ENCODE measurements around the gene EYS.
A peak's percentile ranks its signal among the peaks of the same experiment; 100 is the strongest.
"Not testable (repeated sequence)": the region's sequence is repeated elsewhere in the genome, so short reads cannot be mapped to it uniquely, and the experiment has no call there.

EYS gene

GRCh38 chr6:65071480-65071879 lies 635.5 kb downstream of the EYS start:
- no peak for FAIRE-seq

GRCh38 chr6:65064844-65065243 lies 642.2 kb downstream of the EYS start:
- no peak for FAIRE-seq

GRCh38 chr6:65059568-65059967 lies 647.5 kb downstream of the EYS start:
- no peak for FAIRE-seq

DNA sequence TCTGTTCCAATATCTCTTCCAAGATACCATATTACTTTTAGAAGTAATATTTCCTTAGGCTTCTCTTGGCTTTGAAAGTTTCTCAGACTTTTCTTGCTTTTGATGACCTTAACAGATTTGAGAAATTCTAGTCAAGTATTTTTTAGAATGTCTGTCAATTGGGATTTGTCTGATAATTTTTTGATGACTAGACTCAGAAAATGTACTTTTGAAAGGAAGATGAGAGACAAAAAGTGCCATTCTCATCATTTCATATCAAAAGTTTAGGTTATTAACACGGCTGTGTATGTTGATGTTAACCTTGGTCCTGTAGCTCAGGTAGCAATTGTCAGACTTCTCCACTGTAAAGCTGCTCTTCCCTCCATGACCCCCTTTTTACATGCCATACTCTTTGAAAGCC lies 651.5 kb downstream of the EYS start:
- no peak for FAIRE-seq

DNA sequence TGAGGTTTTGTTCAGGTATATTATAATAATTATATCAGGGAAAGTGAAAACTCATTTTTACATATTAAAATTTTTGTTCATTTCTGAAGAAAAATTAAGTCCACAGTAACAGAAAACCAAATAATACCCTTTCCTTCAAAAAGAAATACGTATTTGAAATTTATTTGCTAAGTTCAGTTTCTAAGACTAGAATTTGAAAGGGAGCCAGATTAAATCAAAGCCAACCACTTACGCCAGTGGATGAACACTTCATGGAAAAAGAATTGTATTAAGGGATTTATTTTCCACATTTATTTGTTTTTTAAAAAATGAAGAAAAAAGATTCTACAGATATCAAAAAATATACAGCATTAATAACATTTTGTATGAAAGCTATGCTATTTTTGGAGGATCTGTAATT lies 654.4 kb downstream of the EYS start:
- no peak for FAIRE-seq

- FAIRE-seq, result no peak
Observed at GRCh38 chr6:65045801-65046200, 661.2 kb downstream of the EYS start.

GRCh38 chr6:65014006-65014405 lies 693.0 kb downstream of the EYS start:
- FAIRE-seq, result no peak

GRCh38 chr6:65006788-65007187 lies 700.2 kb downstream of the EYS start:
- no peak for FAIRE-seq

GRCh38 chr6:65004283-65004682 lies 702.7 kb downstream of the EYS start:
- no peak for FAIRE-seq

DNA sequence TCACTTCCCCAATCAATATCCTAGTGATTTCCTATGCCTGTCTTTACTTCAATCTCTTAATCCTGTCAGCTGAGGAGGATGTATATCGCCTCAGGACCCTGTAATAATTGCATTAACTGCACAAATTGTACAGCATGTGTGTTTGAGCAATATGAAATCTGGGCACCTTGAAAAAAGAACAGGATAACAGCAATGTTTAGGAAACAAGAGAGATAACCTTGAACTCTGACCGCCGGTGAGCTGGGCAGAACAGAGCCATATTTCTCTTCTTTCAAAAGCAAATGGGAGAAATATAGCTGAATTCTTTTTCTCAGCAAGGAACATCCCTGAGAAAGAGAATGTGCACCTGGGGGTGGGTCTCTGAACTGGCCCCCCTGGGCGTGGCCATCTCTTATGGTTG lies 704.1 kb downstream of the EYS start:
- not testable (repeated sequence) for FAIRE-seq

GRCh38 chr6:65000815-65001214 lies 706.2 kb downstream of the EYS start:
- FAIRE-seq, result no peak

DNA sequence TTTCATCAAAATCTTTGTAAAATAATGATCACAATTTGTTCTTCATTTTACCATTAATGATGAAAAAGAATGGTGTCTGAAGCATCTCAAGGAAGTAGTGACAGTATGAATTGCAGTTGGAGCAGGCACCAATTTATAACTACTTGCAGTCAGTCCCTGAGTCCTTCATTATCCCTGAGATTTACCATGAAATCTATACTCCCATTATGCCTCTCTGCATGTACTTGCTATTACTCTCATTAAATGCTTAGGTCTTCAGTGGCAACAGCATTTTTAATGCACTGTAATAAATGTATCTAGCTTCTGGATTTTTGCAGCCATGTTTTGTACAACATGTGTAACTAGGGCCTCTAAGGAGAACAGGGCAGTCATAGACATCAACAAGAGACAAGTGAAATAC lies 708.8 kb downstream of the EYS start:
- no peak for FAIRE-seq

GRCh38 chr6:64996301-64996700 lies 710.7 kb downstream of the EYS start:
- no peak for FAIRE-seq

GRCh38 chr6:64990652-64991304 lies 716.2 kb downstream of the EYS start:
- FAIRE-seq, result no peak

GRCh38 chr6:64988148-64988547 lies 718.9 kb downstream of the EYS start:
- no peak for FAIRE-seq

GRCh38 chr6:64987066-64987465 lies 720.0 kb downstream of the EYS start:
- FAIRE-seq, result no peak

DNA sequence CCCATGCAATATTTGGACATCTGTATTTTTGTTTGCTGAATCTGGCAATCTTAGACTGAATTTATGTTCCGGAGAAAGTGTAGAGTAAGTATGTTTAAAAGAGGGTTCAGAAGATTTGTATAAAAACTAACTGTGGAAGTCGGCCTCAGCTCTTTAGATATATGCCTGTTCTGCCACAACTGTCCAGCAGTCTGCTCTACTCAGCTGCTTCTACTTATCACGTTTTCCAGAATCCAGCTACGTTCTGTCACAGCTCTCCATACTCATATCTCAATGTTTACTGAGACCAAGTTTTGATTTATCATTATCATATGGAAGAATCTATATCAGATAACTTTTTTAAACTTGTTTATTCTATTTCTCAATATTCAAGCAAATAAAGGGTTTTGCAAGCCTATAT lies 721.3 kb downstream of the EYS start:
- no peak for FAIRE-seq

DNA sequence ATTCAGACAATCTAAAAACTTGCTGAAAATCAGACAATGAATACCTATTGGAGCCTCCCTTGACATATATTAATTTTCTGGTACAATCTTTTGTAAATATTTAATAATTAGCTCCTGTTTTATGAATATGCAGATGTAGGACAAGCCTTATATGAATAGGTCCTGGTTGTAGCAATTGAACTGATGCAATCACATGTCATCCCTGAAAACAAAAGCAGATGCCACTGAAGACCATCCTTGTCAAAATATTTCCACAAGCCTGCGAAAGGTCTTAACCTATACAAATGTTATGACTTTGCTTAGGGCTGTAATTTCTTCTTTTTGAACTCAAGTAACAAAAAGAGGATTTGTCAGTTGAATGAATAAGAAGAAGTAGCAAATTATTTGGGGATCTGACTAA lies 722.1 kb downstream of the EYS start:
- no peak for FAIRE-seq

DNA sequence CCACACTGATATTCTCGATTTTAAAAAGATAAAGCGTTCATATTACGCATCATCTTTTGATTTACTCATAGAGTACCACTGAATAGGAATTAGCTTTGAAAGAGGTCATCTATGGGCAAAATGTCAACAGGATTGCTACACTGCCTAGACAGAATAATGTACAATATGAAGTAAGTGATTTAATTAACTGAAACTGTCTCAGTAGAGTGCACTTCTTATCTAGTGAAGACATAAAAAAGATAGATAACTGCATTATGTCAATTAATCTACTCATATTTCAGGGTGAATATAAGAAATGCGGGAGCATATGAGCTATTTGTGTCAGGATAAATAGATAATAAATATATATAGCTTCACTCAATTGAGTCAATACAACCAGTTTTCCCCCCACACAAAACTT lies 723.9 kb downstream of the EYS start:
- no peak for FAIRE-seq

DNA sequence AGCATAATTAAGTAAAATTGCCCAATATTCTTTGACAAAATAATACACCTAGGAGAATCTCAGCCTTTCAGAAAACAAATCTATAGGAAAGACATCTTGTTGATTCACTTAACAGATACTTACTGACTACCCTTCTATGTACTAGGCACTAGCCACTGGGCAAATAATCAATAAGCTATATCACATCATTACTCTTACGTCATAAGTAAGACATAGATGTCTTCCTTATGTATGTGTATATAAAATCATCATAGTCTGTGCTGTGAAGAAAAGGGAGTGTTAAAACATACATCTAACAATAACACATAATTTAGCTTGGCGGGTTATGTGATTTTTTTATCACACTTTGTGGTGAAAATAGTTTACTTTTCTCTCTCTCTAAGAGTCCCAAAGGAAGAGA lies 733.9 kb downstream of the EYS start:
- FAIRE-seq, result no peak

DNA sequence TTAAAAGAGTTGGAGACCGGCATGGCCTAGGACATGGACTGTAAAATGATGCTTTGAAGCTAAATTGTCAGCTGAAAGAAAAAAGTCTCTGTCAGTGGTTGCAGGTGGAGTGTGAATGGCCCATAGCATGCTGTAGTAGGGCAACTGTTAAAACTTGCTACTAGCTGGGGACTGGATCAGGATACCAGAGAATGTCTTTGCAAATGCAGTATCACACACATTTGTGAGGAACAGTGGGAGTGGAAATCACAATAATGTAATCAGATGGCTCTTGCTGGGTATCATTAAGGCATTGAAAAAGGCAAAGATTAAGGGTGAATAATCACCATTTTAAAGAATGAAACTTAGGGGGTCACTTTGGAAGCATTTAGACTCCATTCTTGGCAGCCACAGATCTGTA lies 737.9 kb downstream of the EYS start:
- no peak for FAIRE-seq

GRCh38 chr6:64955435-64955848 lies 751.6 kb downstream of the EYS start:
- no peak for FAIRE-seq

GRCh38 chr6:64949257-64949656 lies 757.8 kb downstream of the EYS start:
- FAIRE-seq, result no peak

DNA sequence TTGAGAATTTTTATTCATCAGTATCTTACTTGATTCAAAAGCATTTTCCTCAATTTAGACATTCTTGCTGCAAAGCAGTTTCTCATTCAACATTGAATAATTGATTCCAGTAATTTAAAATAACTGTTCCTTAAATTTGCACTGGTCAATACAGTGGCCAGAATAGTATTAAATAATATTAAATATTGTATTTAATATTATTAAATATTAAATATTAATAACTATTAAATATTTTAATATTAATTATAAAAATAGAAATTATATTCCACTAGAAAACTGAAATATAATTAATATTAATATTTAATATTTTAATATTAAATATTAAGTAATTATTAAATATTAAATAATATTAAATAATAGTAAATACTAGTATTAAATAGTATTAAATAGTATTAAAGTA lies 758.8 kb downstream of the EYS start:
- peak; percentile 98 for FAIRE-seq

GRCh38 chr6:64945450-64945849 lies 761.6 kb downstream of the EYS start:
- FAIRE-seq, result no peak

DNA sequence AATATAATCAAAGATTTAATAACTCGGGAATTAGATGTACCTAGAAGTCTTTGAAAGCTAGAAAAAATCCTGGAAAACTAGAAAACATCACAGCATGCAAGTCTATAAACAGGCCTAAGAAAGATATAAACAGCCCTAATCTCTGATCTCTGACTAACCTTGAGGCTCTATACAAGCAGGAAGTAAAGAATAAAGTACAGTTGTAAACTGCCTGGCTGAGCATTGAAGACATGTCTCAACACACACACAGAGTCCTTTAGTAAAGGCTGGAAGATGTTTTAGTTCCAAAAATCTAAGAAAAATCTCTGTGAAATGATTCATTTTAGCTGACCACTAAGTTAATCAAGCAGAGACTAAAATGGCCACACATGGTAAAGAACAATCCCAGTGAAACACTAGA lies 774.5 kb downstream of the EYS start:
- FAIRE-seq, result no peak
